Uterus (tissue), 4 donors: ENCODE data around the gene CD247. TPM values are rescaled to one million over a fixed set of nuclear protein-coding genes. Genes with fewer than 3 reads are reported as not detected.

ENCODE experiments used
- DNase-seq, 2 donors: peaks; one replicate each; pipeline ENCODE4 v3.0.0-alpha.2; 2019 to 2020
- H3K27ac ChIP-seq, 2 donors: fragments of 200-600 bp; sonication (generic); 1 replicate in 1 of 2; 2 replicates in 1 of 2; pipeline ENCODE4 v1.5.1; 2016 to 2018
- H3K27me3 ChIP-seq, 2 donors: fragments of 200-600 bp; sonication (generic); one replicate each; pipeline ENCODE4 v1.5.1; 2018 to 2019; ENCODE audit warnings: control low read depth in 1 of 2
- H3K36me3 ChIP-seq, 2 donors: fragments of 200-600 bp; sonication (generic); one replicate each; pipeline ENCODE4 v1.5.1; 2019; ENCODE audit warnings: control low read depth in 1 of 2
- H3K4me1 ChIP-seq, 2 donors: fragments of 200-600 bp; sonication (generic); one replicate each; pipeline ENCODE4 v1.5.1; 2018 to 2019; ENCODE audit warnings: control low read depth in 1 of 2
- H3K4me3 ChIP-seq, 2 donors: fragments of 200-600 bp; sonication (generic); 1 replicate in 1 of 2; 2 replicates in 1 of 2; pipeline ENCODE4 v1.5.1; 2018 to 2019; ENCODE audit warnings: mild to moderate bottlenecking in 1 of 2
- H3K9me3 ChIP-seq, 2 donors: fragments of 200-600 bp; sonication (generic); one replicate each; pipeline ENCODE4 v1.5.1; 2019; ENCODE audit warnings: control low read depth in 1 of 2
- POLR2A ChIP-seq, 2 donors: fragments of 450-650 bp; IDR thresholded peaks; one replicate each; pipeline ENCODE4 v1.6.1; 2016; ENCODE audit warnings: antibody characterized with exemption in 2 of 2, mild to moderate bottlenecking in 1 of 2, moderate library complexity in 1 of 2
- intact Hi-C: fragments of 100-400 bp; cut with DNase I; formaldehyde crosslinking; loops from one replicate; pipeline ENCODE4 v1.15.1; 2023; ENCODE audit warnings: low total_unique reads
- total RNA-seq, 4 donors: library from RNA; depleted of rRNA in 3 of 4; stranded (reverse); fragments of >200 nt in 3 of 4; gene quantifications; one replicate each; pipeline versions ENCODE4 v1.1.0 to v1.2.4, GENCODE V29; 2014 to 2023
- TF ChIP-seq, protein P1 (sequence below), 4 experiments: fragments of 200-600 bp in 2 of 4; fragments of 450-650 bp in 2 of 4; sonication (generic) in 2 of 4; IDR thresholded peaks; one replicate each; pipeline ENCODE4 v1.5.1; 2016 to 2019; ENCODE audit warnings: antibody characterized with exemption in 4 of 4, mild to moderate bottlenecking in 2 of 4, moderate library complexity in 1 of 4
- donor health status: DM: yes; HTN: yes; CAD: no.

Gene CD247
- total RNA-seq, 4 donors from 2014 or later = 1.6 to 3.3 TPM; not detected in 2

DNA sequence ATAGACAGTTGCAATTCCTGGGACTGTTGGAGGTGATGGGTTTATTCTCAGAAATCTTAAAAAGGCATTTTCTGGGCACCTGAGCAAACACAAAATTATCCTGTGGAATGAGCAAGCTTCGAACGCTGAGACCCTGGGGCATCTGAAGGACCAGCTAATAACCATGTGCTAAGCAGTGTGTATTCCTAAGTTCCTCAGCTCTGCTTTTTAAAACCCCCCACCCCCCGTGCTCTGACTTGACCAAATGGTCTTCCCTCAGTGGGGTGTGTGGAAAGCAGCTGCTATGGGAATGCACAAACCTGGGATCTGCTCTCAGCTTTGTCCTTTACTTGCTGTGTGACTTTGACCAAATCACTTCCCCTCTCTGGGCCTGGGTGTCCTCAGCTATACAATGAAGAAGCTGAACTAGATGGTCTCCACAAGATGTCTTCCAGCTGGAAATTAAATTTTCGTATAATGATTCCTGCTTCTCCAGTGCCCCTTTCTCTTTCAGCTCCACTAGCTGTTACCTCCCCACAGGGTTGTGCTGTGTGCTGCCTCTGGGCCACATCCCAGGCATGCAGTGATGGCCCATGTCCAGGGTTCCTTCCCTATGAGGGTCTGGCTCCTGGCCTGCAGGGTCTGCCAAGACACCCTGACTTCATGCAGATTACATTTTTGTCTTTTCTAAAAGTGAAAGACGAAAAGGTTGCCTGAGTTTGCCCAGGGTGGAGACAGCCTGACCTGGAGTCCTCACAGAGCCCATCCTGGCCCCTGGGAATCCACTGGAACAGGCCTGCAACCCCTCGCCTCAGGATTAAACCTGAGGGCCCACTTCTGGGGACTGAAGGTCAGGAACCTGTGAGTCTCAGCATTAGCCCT, 14.9 kb upstream of the CD247 start:
- TF ChIP-seq, protein P1, sequence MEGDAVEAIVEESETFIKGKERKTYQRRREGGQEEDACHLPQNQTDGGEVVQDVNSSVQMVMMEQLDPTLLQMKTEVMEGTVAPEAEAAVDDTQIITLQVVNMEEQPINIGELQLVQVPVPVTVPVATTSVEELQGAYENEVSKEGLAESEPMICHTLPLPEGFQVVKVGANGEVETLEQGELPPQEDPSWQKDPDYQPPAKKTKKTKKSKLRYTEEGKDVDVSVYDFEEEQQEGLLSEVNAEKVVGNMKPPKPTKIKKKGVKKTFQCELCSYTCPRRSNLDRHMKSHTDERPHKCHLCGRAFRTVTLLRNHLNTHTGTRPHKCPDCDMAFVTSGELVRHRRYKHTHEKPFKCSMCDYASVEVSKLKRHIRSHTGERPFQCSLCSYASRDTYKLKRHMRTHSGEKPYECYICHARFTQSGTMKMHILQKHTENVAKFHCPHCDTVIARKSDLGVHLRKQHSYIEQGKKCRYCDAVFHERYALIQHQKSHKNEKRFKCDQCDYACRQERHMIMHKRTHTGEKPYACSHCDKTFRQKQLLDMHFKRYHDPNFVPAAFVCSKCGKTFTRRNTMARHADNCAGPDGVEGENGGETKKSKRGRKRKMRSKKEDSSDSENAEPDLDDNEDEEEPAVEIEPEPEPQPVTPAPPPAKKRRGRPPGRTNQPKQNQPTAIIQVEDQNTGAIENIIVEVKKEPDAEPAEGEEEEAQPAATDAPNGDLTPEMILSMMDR (IDR thresholded peaks at IDR 0.05) = no peak
- no peak for TF ChIP-seq POLR2A (IDR thresholded peaks at IDR 0.05)
- no peaks in the 10 kb centered on the region for H3K9me3 ChIP-seq
- intact Hi-C loops = loop anchor here (10.0 kb wide), 1 partner anchor 468 kb away; no protein-coding TSS in a partner anchor
- no peaks in the 10 kb centered on the region for H3K4me1 ChIP-seq
- H3K27ac ChIP-seq = no peak overlapping the region
- H3K36me3 ChIP-seq = no peaks in the 10 kb centered on the region
- H3K4me3 ChIP-seq = no peak overlapping the region
- DNase-seq = peak in 1 of 2 donors; percentile 31
- H3K27me3 ChIP-seq = no peaks in the 10 kb centered on the region

DNA sequence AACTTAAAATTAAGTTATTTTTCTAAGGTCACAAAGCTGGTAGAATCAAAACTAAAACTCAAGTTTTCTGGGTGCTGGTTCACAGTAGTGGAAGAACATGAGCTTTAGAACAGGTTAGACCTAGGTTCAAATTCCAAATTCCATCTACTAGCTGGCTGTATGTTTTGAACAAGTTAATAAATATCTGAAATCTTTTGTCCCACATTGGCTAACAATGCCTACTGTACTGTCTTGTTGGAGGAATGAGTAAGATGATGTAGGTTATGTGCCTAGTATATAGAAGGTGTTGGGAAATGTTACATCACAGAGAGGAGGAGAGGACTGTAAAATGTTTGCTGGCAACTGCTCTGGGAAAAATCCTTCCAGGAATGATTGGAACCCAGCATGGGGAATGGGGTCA, 14.0 kb upstream of the CD247 start:
- H3K4me1 ChIP-seq = no peaks in the 10 kb centered on the region
- no peak overlapping the region for H3K4me3 ChIP-seq
- TF ChIP-seq, protein P1 (IDR thresholded peaks at IDR 0.05) = no peak
- TF ChIP-seq POLR2A (IDR thresholded peaks at IDR 0.05) = no peak
- no peak overlapping the region for H3K27ac ChIP-seq
- no peak for DNase-seq
- H3K36me3 ChIP-seq = no peaks in the 10 kb centered on the region
- no peaks in the 10 kb centered on the region for H3K27me3 ChIP-seq
- intact Hi-C loops = loop anchor here (10.0 kb wide), 1 partner anchor 468 kb away; no protein-coding TSS in a partner anchor
- no peaks in the 10 kb centered on the region for H3K9me3 ChIP-seq

DNA sequence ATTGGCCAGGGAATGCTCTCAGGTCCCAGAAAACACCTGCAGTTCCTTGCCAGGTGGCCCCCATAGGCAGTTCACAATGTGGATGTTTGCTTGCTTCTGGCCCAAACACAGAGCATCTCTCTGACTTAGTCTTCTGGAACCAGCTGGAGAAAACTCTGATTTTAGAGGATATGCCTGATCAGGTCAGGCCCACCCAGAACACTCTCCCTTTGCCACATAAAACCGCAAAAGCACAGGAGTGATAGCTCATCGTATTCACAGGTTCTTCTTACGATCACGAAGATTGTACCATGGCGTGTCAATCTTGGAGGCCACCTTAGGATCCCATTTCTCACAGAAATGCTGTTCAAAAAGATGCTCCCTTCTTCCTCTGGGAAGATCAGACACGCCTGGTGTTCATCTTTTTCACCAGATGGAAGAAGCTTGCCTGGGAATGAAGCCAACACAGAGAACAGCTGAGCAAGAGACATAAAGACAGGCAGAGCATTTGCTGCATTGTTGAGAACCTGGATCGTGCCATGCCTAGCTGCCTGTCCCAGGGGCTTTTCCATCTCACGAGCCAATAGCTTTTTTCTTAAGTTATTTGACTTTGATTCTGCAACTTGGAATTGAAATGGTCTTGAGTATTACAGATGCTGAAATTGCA, 11.6 kb upstream of the CD247 start:
- no peaks in the 10 kb centered on the region for H3K36me3 ChIP-seq
- TF ChIP-seq, protein P1 (IDR thresholded peaks at IDR 0.05) = no peak
- no peak for TF ChIP-seq POLR2A (IDR thresholded peaks at IDR 0.05)
- intact Hi-C loops = loop anchor here (10.0 kb wide), 1 partner anchor 465 kb away; no protein-coding TSS in a partner anchor

DNA sequence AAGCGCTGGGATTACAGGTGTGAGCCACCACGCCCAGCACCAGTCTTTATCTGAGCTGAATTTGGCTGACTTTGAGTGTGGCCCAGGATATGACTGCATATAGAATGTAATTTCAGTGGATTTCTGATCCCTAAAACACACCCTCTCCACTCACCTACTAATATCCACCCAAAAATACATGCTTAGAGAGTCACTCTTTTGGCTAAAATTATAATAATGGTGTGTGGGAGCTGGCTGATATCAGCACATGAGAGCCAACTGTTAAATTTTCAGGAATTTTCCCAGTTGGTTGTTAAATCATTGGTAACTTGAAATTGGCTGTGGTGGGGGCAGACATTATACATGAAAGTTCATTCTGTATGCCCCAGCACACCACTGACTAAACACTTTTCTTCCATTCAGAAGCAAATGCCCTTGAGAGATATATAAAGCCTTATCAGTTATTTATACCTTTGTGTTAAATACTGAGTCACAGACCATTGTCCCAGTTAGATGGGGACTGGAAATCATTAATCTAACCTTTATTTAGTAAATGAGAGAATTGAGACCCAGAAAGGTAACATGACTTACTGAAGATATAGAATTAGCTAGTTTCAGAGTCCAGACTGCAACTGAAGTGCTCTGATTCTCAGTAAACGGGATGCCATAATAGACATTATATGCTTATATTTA, 9.9 kb upstream of the CD247 start:
- Histone ChIP-seq H3K4me1 (no peaks in the 10 kb centered on the region), H3K36me3 (no peaks in the 10 kb centered on the region), H3K4me3 (no peak overlapping the region), H3K27ac (no peak overlapping the region), H3K9me3 (no peaks in the 10 kb centered on the region), H3K27me3 (no peaks in the 10 kb centered on the region)
- TF ChIP-seq, protein P1 (IDR thresholded peaks at IDR 0.05) = no peak
- intact Hi-C loops = no loop called here
- no peak for DNase-seq

More for the DNA sequence above, 11.6 kb upstream of the CD247 start:
- H3K4me3 ChIP-seq = no peak overlapping the region
- no peaks in the 10 kb centered on the region for H3K9me3 ChIP-seq
- no peaks in the 10 kb centered on the region for H3K27me3 ChIP-seq
- no peak overlapping the region for H3K27ac ChIP-seq
- no peaks in the 10 kb centered on the region for H3K4me1 ChIP-seq
- no peak for DNase-seq
